Left colon (tissue), 2 donors: ENCODE measurements around the gene DNAJC1. TPM values are rescaled to one million over a fixed set of nuclear protein-coding genes. Genes with fewer than 3 reads are reported as not detected.
A peak's percentile ranks its signal among the peaks of the same experiment; 100 is the strongest.

ENCODE experiments used
- ATAC-seq: fragments of 200-7000 bp; cut with Tn5 transposase; one replicate; pipeline ENCODE4 v1.9.1; 2020; ENCODE audit warnings: mild to moderate bottlenecking, moderate library complexity
- DNase-seq, 2 donors: peaks; one replicate each; pipeline ENCODE4 v3.0.0-alpha.2; 2020
- intact Hi-C, 2 donors: fragments of 100-400 bp; cut with DNase I in 1 of 2; cut with micrococcal nuclease in 1 of 2; formaldehyde crosslinking; loops; one replicate each; pipeline versions ENCODE4 v1.11.2 to v1.14.0; 2022; cut with DNase I, micrococcal nuclease
- total RNA-seq, 2 donors: library from RNA; stranded (reverse); fragmentation: NEBNext Ultra II Directional; extraction: Animal tissue kit (Norgen Biotek cat#: 25700); gene quantifications; one replicate each; pipeline ENCODE4 v1.2.1, GENCODE V29; 2021
- donor health status: DM: no; HTN: no; CAD: no.
- donor health status: DM: yes; HTN: yes; CAD: no.

Gene DNAJC1
- total RNA-seq, 2 donors from 2014 or later, result 29.7 to 33.7 TPM

GRCh38 chr10:22016046-22016705, 12.6 kb upstream of the DNAJC1 start:
- DNase-seq, result no peak
- ATAC-seq, result no peak
- intact Hi-C loops, result no loop called here

- intact Hi-C loops, result no loop called here
- ATAC-seq (no peak), DNase-seq (no peak)
Observed at GRCh38 chr10:22010973-22011408, 7.5 kb upstream of the DNAJC1 start.

DNA sequence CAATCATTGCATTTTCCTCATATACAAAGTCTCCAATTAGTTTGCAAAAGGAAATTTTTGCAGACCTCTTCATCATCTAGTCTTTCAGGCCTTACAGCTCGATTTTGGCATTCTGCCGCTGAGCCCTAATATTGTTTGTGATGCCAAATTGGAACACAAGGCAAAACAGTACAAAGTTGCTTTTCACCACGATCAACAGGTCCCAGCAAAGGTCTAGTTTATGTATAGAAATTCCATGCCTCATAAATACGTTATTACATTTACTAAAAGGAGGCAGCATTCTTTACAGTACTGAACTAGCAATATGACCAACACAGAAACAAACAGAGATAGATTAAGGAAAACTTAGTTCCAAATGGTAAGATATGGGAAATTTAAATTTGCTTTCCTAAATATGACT, 7.0 kb upstream of the DNAJC1 start:
- intact Hi-C loops, result no loop called here
- DNase-seq (no peak), ATAC-seq (no peak)

DNA sequence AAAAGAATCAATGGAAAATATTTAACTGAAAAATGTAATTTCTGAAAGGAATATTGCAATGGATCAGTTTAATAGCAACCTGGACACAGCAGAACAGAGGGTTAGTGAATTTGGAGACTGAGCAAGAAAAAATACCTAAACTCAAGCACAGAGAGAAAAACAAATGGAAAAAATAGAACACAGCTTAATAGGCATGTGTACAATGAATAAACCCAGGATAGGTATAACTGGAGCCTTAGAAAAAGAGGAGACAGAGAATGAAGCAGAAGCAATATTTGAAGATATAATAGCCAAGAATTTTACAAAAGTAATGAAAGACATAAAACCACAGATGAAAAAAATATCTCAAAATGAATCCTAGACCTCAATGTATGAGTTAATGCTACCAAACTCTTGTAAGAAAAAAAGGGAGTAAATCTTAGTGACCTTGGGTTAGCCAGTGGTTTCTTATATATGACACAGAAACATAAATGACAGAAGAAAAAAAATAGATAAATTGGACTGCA, 2.9 kb upstream of the DNAJC1 start:
- DNase-seq (no peak), ATAC-seq (no peak)
- intact Hi-C loops, result loop anchor here in 1 of 2 donors (10.0 kb wide), 1 partner anchor 308 kb away; the partner anchor contains the start of gene COMMD3

- DNase-seq (no peak), ATAC-seq (no peak)
- intact Hi-C loops, result loop anchor here in 1 of 2 donors (10.0 kb wide), 1 partner anchor 309 kb away; the partner anchor contains the start of gene COMMD3
Observed at GRCh38 chr10:22005763-22006162, 2.2 kb upstream of the DNAJC1 start.

GRCh38 chr10:22003964-22004281, 393 bp upstream of the DNAJC1 start:
- DNase-seq (no peak), ATAC-seq (no peak)
- intact Hi-C loops, result loop anchor here in 1 of 2 donors (10.0 kb wide), 1 partner anchor 311 kb away; the partner anchor contains the start of gene COMMD3

- DNase-seq (no peak), ATAC-seq (peak; percentile 29)
- intact Hi-C loops, result loop anchor here in 1 of 2 donors (10.0 kb wide), 1 partner anchor 312 kb away; the partner anchor contains the start of gene COMMD3
Observed at GRCh38 chr10:22002591-22003176, 846 bp downstream of the DNAJC1 start.

GRCh38 chr10:21995557-21995956, 8.0 kb downstream of the DNAJC1 start:
- no peak for DNase-seq
- intact Hi-C loops, result loop anchor here in 1 of 2 donors (5.0 to 10.0 kb wide), 2 partner anchors 429 to 992 kb away; no protein-coding TSS in a partner anchor
- ATAC-seq, result no peak

GRCh38 chr10:21993360-21994001, 10.0 kb downstream of the DNAJC1 start:
- intact Hi-C loops, result loop anchor here in 1 of 2 donors (10.0 kb wide), 1 partner anchor 431 kb away; no protein-coding TSS in a partner anchor
- no peak for ATAC-seq
- DNase-seq, result no peak

- DNase-seq, result no peak
- intact Hi-C loops, result loop anchor here in 1 of 2 donors (10.0 kb wide), 1 partner anchor 433 kb away; no protein-coding TSS in a partner anchor
- ATAC-seq, result no peak
Observed at GRCh38 chr10:21991785-21992184, 11.7 kb downstream of the DNAJC1 start.

DNA sequence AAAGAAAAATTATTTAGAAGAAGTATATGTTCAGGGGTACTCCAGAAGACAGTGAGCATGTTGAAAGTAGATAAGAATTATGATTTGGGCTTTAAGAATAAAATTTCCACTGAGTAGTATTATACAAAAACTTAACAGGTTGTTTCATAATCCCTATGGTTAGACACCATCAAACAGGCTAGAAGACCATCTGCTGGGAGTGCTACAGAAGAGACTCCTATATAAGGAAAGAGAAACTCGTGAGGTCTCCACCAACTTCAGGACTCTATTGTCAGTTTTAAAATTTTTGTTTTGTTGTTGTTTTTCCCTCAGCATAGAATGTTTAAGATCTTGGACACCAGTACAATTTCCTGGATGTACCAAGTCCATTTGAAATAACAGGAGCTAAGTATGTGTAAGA, 13.1 kb downstream of the DNAJC1 start:
- ATAC-seq (no peak), DNase-seq (no peak)
- intact Hi-C loops, result loop anchor here in 1 of 2 donors (10.0 kb wide), 1 partner anchor 434 kb away; no protein-coding TSS in a partner anchor

DNA sequence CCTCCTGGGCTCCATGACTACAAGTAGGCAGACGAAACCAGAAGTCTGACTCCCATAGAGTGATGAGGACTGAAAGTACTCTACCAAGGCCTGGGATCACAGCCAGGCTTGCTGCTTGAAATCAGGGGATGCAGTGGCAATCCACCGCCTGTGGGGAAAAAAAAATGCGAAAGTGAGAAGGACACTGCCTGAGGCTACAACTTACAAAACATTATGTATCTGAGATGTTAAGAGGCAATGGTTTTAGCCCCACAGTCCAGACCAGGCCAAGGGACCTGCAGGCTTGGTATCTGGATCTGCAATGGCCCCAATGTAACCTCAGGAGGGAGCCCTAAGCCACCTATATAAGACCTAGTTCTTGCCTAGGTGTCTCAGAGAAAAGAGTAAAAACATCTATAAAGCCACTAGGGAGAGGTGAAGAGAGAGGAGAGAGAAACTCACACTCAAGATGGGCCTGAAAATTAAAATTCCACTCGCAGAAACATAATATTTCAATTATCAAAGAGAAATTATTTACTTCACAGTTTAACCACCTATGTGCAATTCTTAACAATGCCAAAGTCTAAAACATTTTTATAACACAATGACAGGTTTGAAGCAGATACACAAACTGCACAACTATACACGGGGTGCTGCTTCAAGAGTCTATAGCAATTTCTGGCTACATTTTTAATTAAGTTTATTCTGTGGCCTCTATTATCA, 13.9 kb downstream of the DNAJC1 start:
- ATAC-seq (peak; percentile 90), DNase-seq (peak; percentile 18 to 44)
- intact Hi-C loops, result loop anchor here in 1 of 2 donors (10.0 kb wide), 1 partner anchor 435 kb away; no protein-coding TSS in a partner anchor

GRCh38 chr10:21985541-21985940, 18.0 kb downstream of the DNAJC1 start:
- intact Hi-C loops, result no loop called here
- ATAC-seq (no peak), DNase-seq (no peak)

GRCh38 chr10:21981118-21981517, 22.4 kb downstream of the DNAJC1 start:
- no peak for ATAC-seq
- DNase-seq, result no peak
- intact Hi-C loops, result no loop called here

- ATAC-seq (no peak), DNase-seq (no peak)
- intact Hi-C loops, result no loop called here
Observed at GRCh38 chr10:21980691-21981090, 22.8 kb downstream of the DNAJC1 start.

DNA sequence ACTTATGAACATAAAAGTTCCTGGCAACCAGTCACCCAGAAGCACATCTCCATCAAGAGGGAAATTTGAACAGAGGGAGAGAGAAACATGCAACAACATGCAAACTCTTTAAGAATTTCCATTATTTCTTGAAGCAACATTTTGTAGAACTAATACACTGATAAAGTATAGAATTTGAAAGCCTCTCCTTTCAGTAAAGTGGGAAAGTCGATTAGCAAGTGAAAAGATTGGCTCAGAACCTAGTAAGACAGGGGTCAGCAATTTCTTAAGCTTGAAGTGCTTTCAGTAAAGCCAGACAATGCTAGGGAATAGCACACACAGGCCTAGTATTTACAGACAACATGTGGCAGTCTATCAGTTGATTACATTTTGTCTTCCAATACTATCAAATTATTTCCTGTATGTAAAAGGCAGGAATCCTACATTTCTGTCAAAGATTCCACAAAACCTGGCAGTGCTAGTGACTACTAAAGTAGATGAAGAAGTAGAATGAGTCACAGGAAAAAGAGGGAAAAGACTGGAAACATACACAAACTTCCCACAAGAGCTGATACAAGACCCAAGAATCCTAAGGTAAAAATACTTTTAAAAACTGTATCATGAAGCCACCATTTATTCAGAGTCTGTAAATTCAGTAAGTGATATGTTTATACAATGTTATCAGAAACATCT, 25.2 kb downstream of the DNAJC1 start:
- DNase-seq, result no peak
- no peak for ATAC-seq
- intact Hi-C loops, result no loop called here

GRCh38 chr10:21976739-21977138, 26.8 kb downstream of the DNAJC1 start:
- no peak for ATAC-seq
- no peak for DNase-seq
- intact Hi-C loops, result no loop called here

GRCh38 chr10:21976280-21976679, 27.2 kb downstream of the DNAJC1 start:
- ATAC-seq, result peak; percentile 42
- intact Hi-C loops, result no loop called here
- DNase-seq, result no peak
